NB4 (cell line): ENCODE measurements around the gene ALX4.

ENCODE experiments used
- DNase-seq: peaks from one replicate; pipeline ENCODE4 v3.0.0; 2010; ENCODE audit warnings: low read depth
- H3K4me3 ChIP-seq: one replicate; pipeline ENCODE4 v1.5.1; 2011; ENCODE audit warnings: mild to moderate bottlenecking, low read depth, low read length, moderate library complexity
- MYC ChIP-seq: IDR thresholded peaks from 2 replicates; pipeline ENCODE4 v1.6.1; 2011; ENCODE audit warnings: low read depth, low read length
- POLR2A ChIP-seq: IDR thresholded peaks from 2 replicates; pipeline ENCODE4 v1.6.1; 2011; ENCODE audit warnings: mild to moderate bottlenecking; ENCODE audit not compliant: insufficient read length; ENCODE audit errors: extremely low read depth
- TF ChIP-seq, protein P1 (sequence below): IDR thresholded peaks from one replicate; pipeline ENCODE4 v1.5.1; 2012; ENCODE audit warnings: low read depth, low read length
- TF ChIP-seq, protein P2 (sequence below): IDR thresholded peaks from 2 replicates; pipeline ENCODE4 v1.6.1; 2011; ENCODE audit warnings: low read depth, low read length

The ALX4 gene

DNA sequence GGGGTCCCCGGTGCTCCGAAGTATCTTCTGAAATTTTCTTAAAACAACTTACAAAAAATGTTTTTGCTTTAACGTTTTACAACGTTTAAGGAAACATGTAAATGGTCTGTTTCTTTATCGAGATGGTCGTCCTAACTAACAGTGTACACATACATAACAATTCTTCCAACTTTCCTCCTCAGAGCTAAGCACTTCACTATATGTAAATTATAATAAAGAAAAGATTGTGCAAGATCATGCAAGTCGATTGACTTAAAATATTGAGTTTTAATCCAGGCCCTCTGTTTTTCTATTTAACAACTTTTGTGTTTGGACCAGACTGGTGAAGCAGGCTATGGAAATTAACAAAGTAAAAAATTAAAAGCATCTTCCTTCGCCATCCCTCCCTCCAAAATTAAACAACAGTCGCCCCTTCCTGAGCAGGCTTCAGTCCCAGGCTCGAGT is 4.9 kb downstream of the ALX4 start:
- DNase-seq, result no peak
- TF ChIP-seq MYC (no peak), POLR2A (no peak)
- TF ChIP-seq, protein P1, sequence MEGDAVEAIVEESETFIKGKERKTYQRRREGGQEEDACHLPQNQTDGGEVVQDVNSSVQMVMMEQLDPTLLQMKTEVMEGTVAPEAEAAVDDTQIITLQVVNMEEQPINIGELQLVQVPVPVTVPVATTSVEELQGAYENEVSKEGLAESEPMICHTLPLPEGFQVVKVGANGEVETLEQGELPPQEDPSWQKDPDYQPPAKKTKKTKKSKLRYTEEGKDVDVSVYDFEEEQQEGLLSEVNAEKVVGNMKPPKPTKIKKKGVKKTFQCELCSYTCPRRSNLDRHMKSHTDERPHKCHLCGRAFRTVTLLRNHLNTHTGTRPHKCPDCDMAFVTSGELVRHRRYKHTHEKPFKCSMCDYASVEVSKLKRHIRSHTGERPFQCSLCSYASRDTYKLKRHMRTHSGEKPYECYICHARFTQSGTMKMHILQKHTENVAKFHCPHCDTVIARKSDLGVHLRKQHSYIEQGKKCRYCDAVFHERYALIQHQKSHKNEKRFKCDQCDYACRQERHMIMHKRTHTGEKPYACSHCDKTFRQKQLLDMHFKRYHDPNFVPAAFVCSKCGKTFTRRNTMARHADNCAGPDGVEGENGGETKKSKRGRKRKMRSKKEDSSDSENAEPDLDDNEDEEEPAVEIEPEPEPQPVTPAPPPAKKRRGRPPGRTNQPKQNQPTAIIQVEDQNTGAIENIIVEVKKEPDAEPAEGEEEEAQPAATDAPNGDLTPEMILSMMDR, result no peak
- TF ChIP-seq, protein P2, sequence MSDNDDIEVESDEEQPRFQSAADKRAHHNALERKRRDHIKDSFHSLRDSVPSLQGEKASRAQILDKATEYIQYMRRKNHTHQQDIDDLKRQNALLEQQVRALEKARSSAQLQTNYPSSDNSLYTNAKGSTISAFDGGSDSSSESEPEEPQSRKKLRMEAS, result no peak
- no peak overlapping the region for H3K4me3 ChIP-seq

DNA sequence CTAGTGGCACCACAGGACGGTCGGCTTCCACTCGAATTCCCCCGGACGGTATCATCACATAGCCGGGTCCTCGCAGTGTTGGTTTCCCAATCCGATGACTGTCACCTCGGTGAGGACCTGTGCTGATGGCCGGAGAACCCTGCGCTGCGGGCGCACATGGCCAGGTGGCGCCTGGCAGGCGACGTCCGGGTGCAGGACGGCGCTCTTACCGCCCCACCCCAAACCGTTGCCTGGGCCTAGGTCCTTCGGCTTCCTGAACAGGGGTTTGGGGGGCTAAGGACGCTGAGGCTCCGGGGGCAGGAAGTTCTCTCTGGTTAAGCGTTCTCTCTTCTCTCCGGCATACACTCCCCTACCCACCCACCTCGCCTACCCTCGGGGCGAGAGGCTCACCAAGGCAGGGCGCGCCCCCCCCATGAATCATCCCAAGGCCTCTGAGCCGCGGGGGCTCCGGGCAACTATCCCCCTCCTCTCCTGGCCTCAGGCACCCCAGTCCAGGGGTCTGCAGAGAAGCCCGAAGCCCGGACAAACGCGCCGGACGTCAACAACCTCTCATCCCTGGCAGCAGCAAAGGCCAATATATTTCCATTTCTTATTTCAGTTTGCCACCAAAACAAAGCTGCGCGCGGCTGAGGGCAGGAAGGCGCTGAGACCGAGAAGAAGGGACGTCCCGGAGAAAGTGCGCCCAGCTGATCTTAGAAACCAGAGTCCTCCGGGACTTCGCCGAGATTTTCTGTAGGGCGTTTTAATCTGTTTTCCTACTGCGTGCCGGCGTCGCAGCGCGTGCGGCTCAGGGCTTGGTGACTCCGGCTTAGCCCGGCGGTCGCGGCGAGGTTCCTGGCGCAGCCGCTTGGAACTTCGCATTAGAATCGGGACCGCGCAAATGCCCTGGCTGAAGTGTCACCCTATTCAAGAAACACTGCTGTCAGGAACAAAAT is 5.6 kb downstream of the ALX4 start:
- TF ChIP-seq, protein P2, result no peak
- TF ChIP-seq MYC, result no peak
- no peak for TF ChIP-seq POLR2A
- TF ChIP-seq, protein P1, result no peak
- no peak for DNase-seq
- H3K4me3 ChIP-seq, result no peak overlapping the region

DNA sequence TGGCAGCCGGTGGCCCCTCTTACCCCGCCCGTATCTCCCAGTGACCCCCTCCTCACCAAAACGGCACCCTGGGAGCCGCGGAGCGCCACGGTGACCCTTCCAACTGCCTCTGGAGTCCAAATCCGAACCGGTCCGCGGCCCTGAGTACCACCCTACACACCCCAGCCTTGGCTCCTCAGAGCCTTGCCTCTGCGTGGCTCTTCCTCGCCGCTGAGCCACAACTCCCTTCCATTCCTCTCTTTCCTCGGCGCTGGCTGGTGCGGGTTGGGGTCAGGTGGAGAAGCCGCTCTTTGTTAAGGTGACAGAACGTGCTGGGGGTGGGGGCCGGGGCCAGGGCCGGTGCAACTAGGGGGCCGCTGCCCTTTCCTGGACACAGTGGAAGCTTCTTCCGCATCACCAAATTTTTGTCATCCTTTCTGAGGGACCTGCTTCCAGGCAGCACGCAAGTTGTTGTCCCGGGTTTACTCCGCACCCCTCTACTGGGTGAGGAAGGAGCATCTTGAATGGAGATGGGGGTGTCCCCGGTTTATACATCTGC is 6.5 kb downstream of the ALX4 start:
- no peak for DNase-seq
- TF ChIP-seq POLR2A (no peak), MYC (no peak)
- TF ChIP-seq, protein P1, result no peak
- TF ChIP-seq, protein P2, result no peak
- H3K4me3 ChIP-seq, result no peak overlapping the region

DNA sequence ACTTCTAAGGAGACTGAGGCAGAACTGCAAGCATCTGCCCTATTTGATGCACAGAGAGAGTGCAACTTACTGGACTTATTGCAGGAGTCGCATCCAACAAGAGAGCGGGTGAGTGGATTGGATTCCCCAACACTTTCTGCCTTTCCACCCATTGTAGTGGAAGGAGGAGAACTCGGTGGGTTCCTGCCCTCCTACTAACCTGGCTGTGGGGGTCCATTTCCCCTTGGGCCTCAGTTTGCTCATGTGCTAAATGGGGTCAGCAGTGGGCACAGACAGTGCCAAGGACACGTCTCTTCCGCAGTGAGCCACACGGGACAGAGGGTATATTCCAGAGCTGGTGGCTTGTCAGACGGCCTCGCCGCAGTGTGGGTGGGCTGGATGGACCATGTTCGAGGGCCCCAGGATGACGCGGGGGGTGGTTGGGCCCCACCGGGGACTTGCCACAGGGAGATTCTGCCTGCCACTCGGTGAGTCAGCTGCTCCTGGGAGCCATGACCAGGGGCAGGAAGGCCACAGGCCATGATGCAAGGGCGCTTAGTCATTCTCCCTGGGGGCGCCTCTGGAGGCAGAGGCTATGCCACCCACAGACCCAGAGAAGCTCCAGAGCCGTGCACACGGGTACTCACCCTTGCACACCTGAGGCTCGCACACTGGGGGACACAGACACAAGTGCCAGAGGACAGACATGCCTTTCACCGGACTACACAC is 8.2 kb downstream of the ALX4 start:
- TF ChIP-seq, protein P2, result peak; percentile 37; the same call in 1 of the 2 replicates
- peak; percentile 82 for TF ChIP-seq MYC
- TF ChIP-seq, protein P1, result no peak
- no peak for TF ChIP-seq POLR2A
- no peak overlapping the region for H3K4me3 ChIP-seq

DNA sequence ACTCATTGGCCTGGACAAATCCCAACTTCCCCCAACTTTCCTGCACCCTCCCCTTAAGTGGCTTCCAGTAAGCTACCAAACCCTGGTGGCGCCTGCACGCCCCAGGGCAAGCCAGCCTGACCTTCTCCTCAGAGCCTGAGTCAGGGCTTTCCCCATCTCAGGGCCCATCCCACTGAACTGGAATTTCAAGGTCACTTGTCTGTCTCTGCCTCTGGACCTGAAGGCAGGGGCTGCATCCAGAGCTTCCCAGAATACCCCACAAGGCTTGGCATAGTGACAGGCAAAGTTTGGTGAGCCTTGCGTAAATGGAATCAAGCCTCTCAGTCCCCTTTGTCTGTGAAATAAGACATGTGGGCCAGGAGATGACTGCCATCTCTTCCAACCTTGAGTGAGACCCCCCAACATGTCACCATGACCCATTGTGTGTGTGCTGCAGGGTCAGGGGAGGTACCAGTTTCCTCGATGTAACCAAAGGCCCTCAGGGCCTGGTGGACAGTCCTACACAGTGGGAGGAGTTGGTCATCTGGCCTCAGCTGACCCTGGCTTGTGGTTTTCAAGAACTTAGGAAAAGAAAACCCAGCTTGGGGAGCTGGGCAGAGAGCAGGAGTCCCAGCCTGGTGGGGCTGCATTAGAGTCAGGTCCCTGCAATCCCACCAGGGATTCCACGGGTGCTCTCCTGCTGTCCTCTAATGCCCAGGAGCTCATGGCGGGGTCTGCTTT is 8.9 kb downstream of the ALX4 start:
- no peak for DNase-seq
- no peak overlapping the region for H3K4me3 ChIP-seq
- TF ChIP-seq, protein P2, result no peak
- TF ChIP-seq POLR2A, result no peak
- TF ChIP-seq, protein P1, result no peak
- TF ChIP-seq MYC, result no peak

More for the DNA sequence above, 8.2 kb downstream of the ALX4 start:
- peak; percentile 93 for DNase-seq
